ENCODE data around the gene APBA1. TPM values are rescaled to one million over a fixed set of nuclear protein-coding genes. Genes with fewer than 3 reads are reported as not detected.

Gene APBA1
- total RNA-seq, 1 donor from 2014 or later: 8.4 TPM

DNA sequence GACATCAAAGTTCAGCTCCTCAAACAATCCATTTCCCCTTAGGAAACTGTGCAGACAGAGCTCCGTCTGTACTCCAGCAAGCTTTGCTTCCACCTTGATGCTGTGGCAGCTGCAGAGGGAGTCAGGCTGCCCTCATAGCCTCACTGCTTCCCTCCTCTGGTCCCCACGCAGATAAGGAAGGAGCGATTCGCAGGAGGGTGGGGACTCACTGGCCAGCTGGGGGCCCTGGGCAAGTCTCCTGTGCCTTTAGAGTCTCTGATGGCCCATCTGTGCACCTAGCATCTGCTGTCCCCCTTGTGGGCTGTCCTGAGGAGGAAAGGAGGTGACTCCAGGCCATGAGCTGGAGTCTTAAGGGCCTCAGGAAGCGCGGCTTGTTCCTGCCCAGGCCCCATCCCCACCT is 225.7 kb downstream of the APBA1 start:
- Mint-ChIP-seq H3K4me1 (ENCODE audit: unreplicated experiment) (no peaks in the 10 kb centered on the region), H3K4me3 (ENCODE audit: unreplicated experiment) (no peak overlapping the region), H3K9me3 (ENCODE audit: unreplicated experiment) (no peaks in the 10 kb centered on the region), H3K36me3 (ENCODE audit: low read depth, unreplicated experiment) (peaks cover 9% of the 10 kb centered on the region), H3K27ac (ENCODE audit: unreplicated experiment) (no peak overlapping the region), H3K27me3 (ENCODE audit: unreplicated experiment) (peaks cover 5% of the 10 kb centered on the region)
- TF ChIP-seq, protein P1, sequence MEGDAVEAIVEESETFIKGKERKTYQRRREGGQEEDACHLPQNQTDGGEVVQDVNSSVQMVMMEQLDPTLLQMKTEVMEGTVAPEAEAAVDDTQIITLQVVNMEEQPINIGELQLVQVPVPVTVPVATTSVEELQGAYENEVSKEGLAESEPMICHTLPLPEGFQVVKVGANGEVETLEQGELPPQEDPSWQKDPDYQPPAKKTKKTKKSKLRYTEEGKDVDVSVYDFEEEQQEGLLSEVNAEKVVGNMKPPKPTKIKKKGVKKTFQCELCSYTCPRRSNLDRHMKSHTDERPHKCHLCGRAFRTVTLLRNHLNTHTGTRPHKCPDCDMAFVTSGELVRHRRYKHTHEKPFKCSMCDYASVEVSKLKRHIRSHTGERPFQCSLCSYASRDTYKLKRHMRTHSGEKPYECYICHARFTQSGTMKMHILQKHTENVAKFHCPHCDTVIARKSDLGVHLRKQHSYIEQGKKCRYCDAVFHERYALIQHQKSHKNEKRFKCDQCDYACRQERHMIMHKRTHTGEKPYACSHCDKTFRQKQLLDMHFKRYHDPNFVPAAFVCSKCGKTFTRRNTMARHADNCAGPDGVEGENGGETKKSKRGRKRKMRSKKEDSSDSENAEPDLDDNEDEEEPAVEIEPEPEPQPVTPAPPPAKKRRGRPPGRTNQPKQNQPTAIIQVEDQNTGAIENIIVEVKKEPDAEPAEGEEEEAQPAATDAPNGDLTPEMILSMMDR (IDR thresholded peaks at IDR 0.05; ENCODE audit: unreplicated experiment): no peak
- no peak for DNase-seq (ENCODE audit: low spot score)

DNA sequence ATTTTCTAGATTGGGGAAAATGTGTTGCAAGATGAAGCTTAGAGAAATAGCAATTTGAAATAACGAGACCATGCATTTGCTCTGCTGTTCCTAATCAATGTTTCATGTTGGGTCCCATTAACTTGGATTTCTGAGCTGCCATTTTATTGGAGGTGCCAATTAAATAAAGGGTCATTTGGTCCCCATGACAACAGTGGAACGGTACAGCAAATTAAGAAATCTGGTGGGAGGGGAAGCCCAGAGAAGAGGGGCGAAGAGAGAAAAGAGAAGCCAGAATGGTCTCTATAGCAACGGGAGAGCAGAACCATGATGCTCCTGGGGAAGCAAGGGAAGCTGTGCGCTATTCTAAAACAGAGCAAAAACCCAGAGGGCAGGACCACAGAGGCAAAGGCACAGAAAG is 226.9 kb downstream of the APBA1 start:
- DNase-seq (ENCODE audit: low spot score): no peak
- TF ChIP-seq, protein P1 (IDR thresholded peaks at IDR 0.05; ENCODE audit: unreplicated experiment): no peak
- Mint-ChIP-seq H3K36me3 (ENCODE audit: low read depth, unreplicated experiment) (peaks cover 10% of the 10 kb centered on the region), H3K9me3 (ENCODE audit: unreplicated experiment) (no peaks in the 10 kb centered on the region), H3K27ac (ENCODE audit: unreplicated experiment) (no peak overlapping the region), H3K4me3 (ENCODE audit: unreplicated experiment) (no peak overlapping the region), H3K4me1 (ENCODE audit: unreplicated experiment) (no peaks in the 10 kb centered on the region), H3K27me3 (ENCODE audit: unreplicated experiment) (peaks cover 1% of the 10 kb centered on the region)

DNA sequence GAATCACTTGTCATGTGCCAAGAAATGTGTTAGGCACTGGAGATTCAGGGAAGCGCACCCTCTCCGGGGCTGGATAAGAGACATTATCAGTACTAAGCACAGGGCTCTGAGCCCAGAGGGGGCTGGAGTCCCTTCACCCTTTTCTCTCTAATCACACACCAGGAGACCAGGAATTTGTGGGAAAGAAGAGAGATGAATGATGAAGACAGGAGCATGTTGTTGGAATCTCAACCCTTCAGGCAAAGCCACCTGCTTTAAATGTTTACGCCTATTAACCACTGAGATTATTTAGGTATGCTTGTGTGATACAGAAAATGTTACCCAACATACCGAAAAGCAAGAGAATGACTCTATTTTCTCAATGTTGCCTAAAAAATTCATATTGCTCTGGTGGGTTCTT is 227.4 kb downstream of the APBA1 start:
- H3K4me3 Mint-ChIP-seq (ENCODE audit: unreplicated experiment): no peak overlapping the region
- TF ChIP-seq, protein P1 (IDR thresholded peaks at IDR 0.05; ENCODE audit: unreplicated experiment): no peak
- H3K36me3 Mint-ChIP-seq (ENCODE audit: low read depth, unreplicated experiment): peaks cover 10% of the 10 kb centered on the region
- peaks cover 1% of the 10 kb centered on the region for H3K27me3 Mint-ChIP-seq (ENCODE audit: unreplicated experiment)
- no peaks in the 10 kb centered on the region for H3K9me3 Mint-ChIP-seq (ENCODE audit: unreplicated experiment)
- H3K27ac Mint-ChIP-seq (ENCODE audit: unreplicated experiment): no peak overlapping the region
- no peaks in the 10 kb centered on the region for H3K4me1 Mint-ChIP-seq (ENCODE audit: unreplicated experiment)
- DNase-seq (ENCODE audit: low spot score): no peak

DNA sequence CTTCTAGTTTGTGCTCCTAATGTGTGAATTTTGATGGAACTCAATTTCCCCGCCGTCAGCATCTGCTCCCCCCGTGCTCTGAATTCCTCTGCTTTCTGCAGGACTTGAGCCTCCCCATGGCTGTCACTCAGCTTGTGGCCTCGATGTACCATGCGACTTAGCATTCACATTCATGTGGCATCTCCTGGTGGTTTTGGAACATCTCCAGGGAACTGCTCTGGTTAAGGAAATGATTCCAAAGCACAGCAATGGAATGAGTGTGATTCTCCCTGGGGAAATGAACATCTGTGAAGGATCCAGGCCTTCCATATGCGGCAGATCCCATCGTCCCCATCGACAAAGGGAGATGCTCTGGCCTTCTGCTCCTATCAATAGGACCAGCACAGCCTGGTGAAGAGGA is 228.2 kb downstream of the APBA1 start:
- no peak overlapping the region for H3K27ac Mint-ChIP-seq (ENCODE audit: unreplicated experiment)
- H3K9me3 Mint-ChIP-seq (ENCODE audit: unreplicated experiment): no peaks in the 10 kb centered on the region
- no peak for DNase-seq (ENCODE audit: low spot score)
- H3K27me3 Mint-ChIP-seq (ENCODE audit: unreplicated experiment): peaks cover 1% of the 10 kb centered on the region
- no peaks in the 10 kb centered on the region for H3K4me1 Mint-ChIP-seq (ENCODE audit: unreplicated experiment)
- H3K36me3 Mint-ChIP-seq (ENCODE audit: low read depth, unreplicated experiment): peaks cover 10% of the 10 kb centered on the region
- H3K4me3 Mint-ChIP-seq (ENCODE audit: unreplicated experiment): no peak overlapping the region
- TF ChIP-seq, protein P1 (IDR thresholded peaks at IDR 0.05; ENCODE audit: unreplicated experiment): no peak

DNA sequence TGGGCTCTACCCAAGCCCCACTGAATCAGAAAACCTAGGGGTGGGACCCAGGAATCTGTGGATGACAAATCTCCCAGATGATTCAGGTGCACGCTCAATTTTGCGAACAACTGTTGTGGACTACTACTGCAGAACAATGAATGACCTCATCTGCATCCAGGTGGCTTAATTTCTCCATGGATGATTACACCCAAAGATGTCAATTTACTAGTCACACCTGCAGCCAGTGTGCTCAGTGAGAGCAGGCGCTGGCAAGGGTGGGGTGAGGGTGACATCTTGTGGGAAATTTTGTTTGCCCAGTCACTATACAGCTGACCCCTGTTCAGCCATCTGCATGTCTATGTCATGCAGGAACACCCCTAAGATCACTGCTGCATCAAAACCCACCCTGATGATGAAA is 229.0 kb downstream of the APBA1 start:
- H3K4me3 Mint-ChIP-seq (ENCODE audit: unreplicated experiment): no peak overlapping the region
- no peaks in the 10 kb centered on the region for H3K4me1 Mint-ChIP-seq (ENCODE audit: unreplicated experiment)
- DNase-seq (ENCODE audit: low spot score): no peak
- H3K9me3 Mint-ChIP-seq (ENCODE audit: unreplicated experiment): no peaks in the 10 kb centered on the region
- H3K36me3 Mint-ChIP-seq (ENCODE audit: low read depth, unreplicated experiment): peaks cover 10% of the 10 kb centered on the region
- TF ChIP-seq, protein P1 (IDR thresholded peaks at IDR 0.05; ENCODE audit: unreplicated experiment): no peak
- peaks cover 1% of the 10 kb centered on the region for H3K27me3 Mint-ChIP-seq (ENCODE audit: unreplicated experiment)
- no peak overlapping the region for H3K27ac Mint-ChIP-seq (ENCODE audit: unreplicated experiment)

All from endothelial cell (in vitro differentiated cells).